SU-DHL-6 (cell line): ENCODE measurements around the gene PPP2R5B.

Source experiments
- H2AFZ ChIP-seq: fragments of 200-600 bp; sonication (generic); 2 replicates; pipeline ENCODE4 v1.6.1; 2014; ENCODE audit warnings: low read depth, mild to moderate bottlenecking, moderate library complexity, mixed read lengths, antibody characterized with exemption, low read length; ENCODE audit not compliant: severe bottlenecking
- H3F3A ChIP-seq: fragments of 200-600 bp; shearing (Covaris generic); 2 replicates; pipeline ENCODE4 v1.6.0; 2016; ENCODE audit warnings: antibody characterized with exemption, mild to moderate bottlenecking; ENCODE audit not compliant: insufficient read depth
- H3K27ac ChIP-seq: fragments of 200-600 bp; sonication (generic); 2 replicates; pipeline ENCODE4 v1.5.1; 2016; ENCODE audit warnings: low read depth, mild to moderate bottlenecking, low read length, moderate library complexity, mixed read lengths
- H3K27me3 ChIP-seq: fragments of 200-600 bp; sonication (generic), shearing (Covaris generic); 2 replicates; pipeline ENCODE4 v1.6.0; 2014; ENCODE audit warnings: mild to moderate bottlenecking, low read length
- H3K36me3 ChIP-seq: fragments of 200-600 bp; sonication (generic); 2 replicates; pipeline ENCODE4 v1.6.1; 2014; ENCODE audit warnings: mild to moderate bottlenecking, low read length, mixed read lengths
- H3K4me2 ChIP-seq: fragments of 300-600, 200-600 bp; shearing (Covaris generic), sonication (generic); 2 replicates; pipeline ENCODE4 v1.6.0; 2014; ENCODE audit warnings: low read length, low read depth, mild to moderate bottlenecking; ENCODE audit not compliant: poor library complexity, severe bottlenecking
- H3K4me3 ChIP-seq: fragments of 200-600 bp; sonication (generic); 2 replicates; pipeline ENCODE4 v1.5.1; 2014; ENCODE audit warnings: antibody characterized with exemption, low read length, mild to moderate bottlenecking, mixed read lengths; ENCODE audit not compliant: insufficient read depth, poor library complexity, severe bottlenecking
- H3K79me2 ChIP-seq: fragments of 200-600 bp; sonication (generic); 2 replicates; pipeline ENCODE4 v1.6.1; 2014; ENCODE audit warnings: mild to moderate bottlenecking, low read length, moderate library complexity; ENCODE audit not compliant: insufficient read depth
- H3K9ac ChIP-seq: fragments of 200-600 bp; sonication (generic); 2 replicates; pipeline ENCODE4 v1.7.0; 2014; ENCODE audit warnings: mild to moderate bottlenecking, low read length
- H3K9me2 ChIP-seq: fragments of 200-600 bp; sonication (generic); replicated peaks from 2 replicates; pipeline ENCODE4 v1.6.1; 2014; ENCODE audit warnings: low read length; ENCODE audit not compliant: insufficient read depth
- H3K9me3 ChIP-seq: fragments of 200-600 bp; sonication (generic); 2 replicates; pipeline ENCODE4 v1.6.1; 2014; ENCODE audit warnings: low read length, mixed read lengths; ENCODE audit not compliant: insufficient read depth
- H4K20me1 ChIP-seq: fragments of 200-600 bp; sonication (generic); 2 replicates; pipeline ENCODE4 v1.6.1; 2014; ENCODE audit warnings: low read depth, mild to moderate bottlenecking, antibody characterized with exemption, low read length, moderate library complexity, mixed read lengths
- CTCF ChIP-seq: fragments of 200-600 bp; sonication (generic); IDR thresholded peaks from one replicate; pipeline ENCODE4 v1.5.1; 2017; ENCODE audit warnings: antibody characterized with exemption, mild to moderate bottlenecking, low read length, moderate library complexity; ENCODE audit not compliant: insufficient read depth, poor library complexity, severe bottlenecking
- EZH2phosphoT487 ChIP-seq: fragments of 200-600 bp; sonication (generic), shearing (Covaris generic); conservative IDR thresholded peaks from 2 replicates; pipeline ENCODE4 v1.6.1; 2018; ENCODE audit warnings: mild to moderate bottlenecking, antibody characterized with exemption, low read length, moderate library complexity, mixed read lengths

Gene PPP2R5B

GRCh38 chr11:64892838-64893193 is 31.7 kb upstream of the PPP2R5B start:
- H4K20me1 ChIP-seq, result no peaks in the 10 kb centered on the region
- no peak overlapping the region for H2AFZ ChIP-seq
- no peak overlapping the region for H3K4me2 ChIP-seq
- H3K27me3 ChIP-seq, result no peaks in the 10 kb centered on the region
- H3K79me2 ChIP-seq, result no peaks in the 10 kb centered on the region
- no peaks in the 10 kb centered on the region for H3F3A ChIP-seq
- no peak overlapping the region for H3K4me3 ChIP-seq
- no peak overlapping the region for H3K9ac ChIP-seq
- H3K27ac ChIP-seq, result no peak overlapping the region
- no peaks in the 10 kb centered on the region for H3K9me2 ChIP-seq
- no peaks in the 10 kb centered on the region for H3K9me3 ChIP-seq
- H3K36me3 ChIP-seq, result no peaks in the 10 kb centered on the region
- no peak for TF ChIP-seq EZH2phosphoT487
- no peak for TF ChIP-seq CTCF

GRCh38 chr11:64893194-64894069 is 31.1 kb upstream of the PPP2R5B start:
- H3K36me3 ChIP-seq, result no peaks in the 10 kb centered on the region
- H3K9ac ChIP-seq, result no peak overlapping the region
- H3K9me2 ChIP-seq, result no peaks in the 10 kb centered on the region
- H3K79me2 ChIP-seq, result no peaks in the 10 kb centered on the region
- H3K27me3 ChIP-seq, result no peaks in the 10 kb centered on the region
- no peak overlapping the region for H3K27ac ChIP-seq
- H3K4me2 ChIP-seq, result no peak overlapping the region
- H3K4me3 ChIP-seq, result no peak overlapping the region
- TF ChIP-seq CTCF (no peak), EZH2phosphoT487 (no peak)
- H3F3A ChIP-seq, result no peaks in the 10 kb centered on the region
- H3K9me3 ChIP-seq, result no peaks in the 10 kb centered on the region
- no peaks in the 10 kb centered on the region for H4K20me1 ChIP-seq
- H2AFZ ChIP-seq, result no peak overlapping the region

- peak; percentile 95 for TF ChIP-seq CTCF
- no peak for TF ChIP-seq EZH2phosphoT487
- H3K9me3 ChIP-seq, result no peaks in the 10 kb centered on the region
- H2AFZ ChIP-seq, result no peak overlapping the region
- no peak overlapping the region; the same call in 1 of the 2 replicates for H3K9ac ChIP-seq
- no peaks in the 10 kb centered on the region for H3K9me2 ChIP-seq
- no peak overlapping the region for H3K4me3 ChIP-seq
- no peaks in the 10 kb centered on the region for H3K27me3 ChIP-seq
- H3F3A ChIP-seq, result no peaks in the 10 kb centered on the region
- H3K36me3 ChIP-seq, result no peaks in the 10 kb centered on the region
- no peak overlapping the region for H3K27ac ChIP-seq
- H3K79me2 ChIP-seq, result no peaks in the 10 kb centered on the region
- no peak overlapping the region for H3K4me2 ChIP-seq
- H4K20me1 ChIP-seq, result no peaks in the 10 kb centered on the region
Observed at GRCh38 chr11:64894070-64894811, 30.2 kb upstream of the PPP2R5B start.
